WTC11 (cell line): ENCODE data around the gene MEN1. TPM values are rescaled to one million over a fixed set of nuclear protein-coding genes. Genes with fewer than 3 reads are reported as not detected.
A peak's percentile ranks its signal among the peaks of the same experiment; 100 is the strongest.

Experiments
- ATAC-seq: fragments of 200-7000 bp; cut with Tn5 transposase; 2 replicates; pipeline ENCODE4 v1.10.0; 2021; ENCODE audit warnings: mild to moderate bottlenecking, moderate library complexity
- CTCF ChIA-PET: fragments of 300-600 bp; sonication (Branson Sonifier 250); formaldehyde crosslinking; loops from one replicate; lab custom pipeline; 2021; ENCODE audit warnings: antibody characterized with exemption; lab: Charles Lee
- POLR2A ChIA-PET: fragments of 350-600 bp; sonication (Branson Sonifier 250); formaldehyde crosslinking; loops from one replicate; lab custom pipeline; 2021; ENCODE audit warnings: antibody characterized with exemption; lab: Charles Lee
- DNase-seq: peaks from one replicate; pipeline ENCODE4 v3.0.0; 2021; ENCODE audit warnings: low spot score
- H3K27ac Mint-ChIP-seq: 2 replicates; pipeline ENCODE4 v1.8.0; 2021; ENCODE audit warnings: mixed read lengths
- H3K27me3 Mint-ChIP-seq: 2 replicates; pipeline ENCODE4 v1.8.0; 2021; ENCODE audit warnings: low read depth, mild to moderate bottlenecking, moderate library complexity, mixed read lengths
- H3K36me3 Mint-ChIP-seq: 2 replicates; pipeline ENCODE4 v1.8.0; 2021; ENCODE audit warnings: mixed read lengths
- H3K4me1 Mint-ChIP-seq: 2 replicates; pipeline ENCODE4 v1.8.0; 2022; ENCODE audit warnings: mixed read lengths
- H3K4me3 Mint-ChIP-seq: 2 replicates; pipeline ENCODE4 v1.8.0; 2021; ENCODE audit warnings: mild to moderate bottlenecking, moderate library complexity, mixed read lengths
- H3K9me3 Mint-ChIP-seq: 2 replicates; pipeline ENCODE4 v1.8.0; 2021; ENCODE audit warnings: mixed read lengths
- ELF4 ChIP-seq: sonication (generic); formaldehyde crosslinking; IDR thresholded peaks from 2 replicates; pipeline ENCODE4 v1.8.1; 2022; ENCODE audit warnings: low read depth, mild to moderate bottlenecking, moderate library complexity, missing genetic modification reagents
- FOXK1 ChIP-seq: sonication (generic); formaldehyde crosslinking; IDR thresholded peaks from 2 replicates; pipeline ENCODE4 v1.8.0; 2022; ENCODE audit warnings: mild to moderate bottlenecking, moderate library complexity, missing genetic modification reagents
- JAZF1 ChIP-seq: fragments of 250-450 bp; sonication (Bioruptor Pico); IDR thresholded peaks from 2 replicates; pipeline ENCODE4 v1.9.0; 2021; ENCODE audit warnings: moderate library complexity, mild to moderate bottlenecking, inconsistent platforms
- NFYB ChIP-seq: sonication (generic); formaldehyde crosslinking; conservative IDR thresholded peaks from 2 replicates; pipeline ENCODE4 v1.8.0; 2022; ENCODE audit warnings: low read depth, missing genetic modification reagents
- NR2C2 ChIP-seq: sonication (generic); formaldehyde crosslinking; IDR thresholded peaks from 2 replicates; pipeline ENCODE4 v1.8.0; 2022; ENCODE audit warnings: mild to moderate bottlenecking, missing genetic modification reagents
- TEAD1 ChIP-seq: sonication (generic); formaldehyde crosslinking; IDR thresholded peaks from 2 replicates; pipeline ENCODE4 v1.8.0; 2022; ENCODE audit warnings: mild to moderate bottlenecking, missing genetic modification reagents
- ZNF263 ChIP-seq: sonication (generic); formaldehyde crosslinking; IDR thresholded peaks from 2 replicates; pipeline ENCODE4 v1.8.1; 2022; ENCODE audit warnings: low read depth, mild to moderate bottlenecking, moderate library complexity, missing genetic modification reagents
- ZNF396 ChIP-seq: fragments of 250-450 bp; sonication (Bioruptor Pico); IDR thresholded peaks from 2 replicates; pipeline ENCODE4 v1.8.0; 2021; ENCODE audit warnings: mild to moderate bottlenecking, moderate library complexity, borderline replicate concordance
- ZNF671 ChIP-seq: fragments of 250-450 bp; sonication (Bioruptor Pico); IDR thresholded peaks from 2 replicates; pipeline ENCODE4 v1.8.0; 2021; ENCODE audit warnings: mild to moderate bottlenecking
- total RNA-seq: library from RNA; stranded (reverse); gene quantifications from 3 replicates; pipeline ENCODE4 v1.2.3, GENCODE V29; 2021
- TF ChIP-seq, protein P1 (sequence below): sonication (generic); formaldehyde crosslinking; IDR thresholded peaks from 2 replicates; pipeline ENCODE4 v1.8.1; 2022; ENCODE audit warnings: mild to moderate bottlenecking, missing genetic modification reagents, moderate library complexity, borderline replicate concordance
- TF ChIP-seq, protein P2 (sequence below): sonication (generic); formaldehyde crosslinking; IDR thresholded peaks from 2 replicates; pipeline ENCODE4 v1.8.0; 2023; ENCODE audit warnings: missing genetic modification reagents
- TF ChIP-seq, protein P3 (sequence below): sonication (generic); formaldehyde crosslinking; IDR thresholded peaks from 2 replicates; pipeline ENCODE4 v1.8.0; 2022; ENCODE audit warnings: mild to moderate bottlenecking, missing genetic modification reagents
- TF ChIP-seq, protein P4 (sequence below): sonication (generic); formaldehyde crosslinking; IDR thresholded peaks from 2 replicates; pipeline ENCODE4 v1.8.0; 2022; ENCODE audit warnings: missing genetic modification reagents
- TF ChIP-seq, protein P5 (sequence below): sonication (generic); formaldehyde crosslinking; IDR thresholded peaks from 2 replicates; pipeline ENCODE4 v1.8.0; 2023; ENCODE audit warnings: mild to moderate bottlenecking, missing genetic modification reagents
- TF ChIP-seq, protein P6 (sequence below): fragments of 250-450 bp; sonication (Bioruptor Pico); IDR thresholded peaks from 2 replicates; pipeline ENCODE4 v2.1.2; 2022; ENCODE audit warnings: mild to moderate bottlenecking, moderate library complexity
- TF ChIP-seq, protein P7 (sequence below): fragments of 250-450 bp; sonication (Bioruptor Pico); IDR thresholded peaks from 2 replicates; pipeline ENCODE4 v1.9.0; 2021; ENCODE audit warnings: mild to moderate bottlenecking
- TF ChIP-seq, protein P8 (sequence below): fragments of 250-450 bp; sonication (Bioruptor Pico); IDR thresholded peaks from 2 replicates; pipeline ENCODE4 v1.9.0; 2021; ENCODE audit warnings: moderate library complexity, mild to moderate bottlenecking, inconsistent platforms, borderline replicate concordance
- TF ChIP-seq, protein P9 (sequence below): fragments of 250-450 bp; sonication (Bioruptor Pico); IDR thresholded peaks from 2 replicates; pipeline ENCODE4 v1.9.0; 2021; ENCODE audit warnings: mild to moderate bottlenecking

MEN1 gene
- total RNA-seq, 1 experiment from 2014 or later = 47.1 TPM

DNA sequence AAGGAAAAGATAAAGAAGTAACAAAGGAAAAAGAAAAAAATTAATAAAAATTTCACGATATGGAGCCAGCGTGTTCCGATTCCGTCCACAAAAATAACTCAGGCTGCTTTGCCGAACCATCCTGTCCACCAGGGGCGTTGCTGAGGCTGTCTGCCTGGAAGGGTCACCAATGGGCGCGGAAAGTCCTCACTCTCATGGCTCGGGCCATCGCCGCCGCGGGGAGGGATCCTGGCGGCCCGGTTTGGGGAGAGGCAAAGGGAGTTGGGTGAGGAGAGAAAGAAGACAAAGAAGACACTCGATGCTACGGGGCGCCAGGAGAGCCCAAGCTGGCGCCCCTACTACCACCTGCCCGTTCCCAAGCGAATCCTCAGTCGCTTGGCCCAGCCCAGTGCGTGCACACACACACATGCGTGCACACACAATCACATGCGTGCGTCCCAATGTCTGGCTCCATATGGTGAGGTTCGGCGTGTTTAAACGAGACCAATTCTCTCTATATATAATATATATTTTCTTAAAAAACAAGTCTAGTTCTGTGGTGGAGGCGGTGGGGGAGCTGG is 45.0 kb downstream of the MEN1 start (continued):
- TF ChIP-seq, protein P1, sequence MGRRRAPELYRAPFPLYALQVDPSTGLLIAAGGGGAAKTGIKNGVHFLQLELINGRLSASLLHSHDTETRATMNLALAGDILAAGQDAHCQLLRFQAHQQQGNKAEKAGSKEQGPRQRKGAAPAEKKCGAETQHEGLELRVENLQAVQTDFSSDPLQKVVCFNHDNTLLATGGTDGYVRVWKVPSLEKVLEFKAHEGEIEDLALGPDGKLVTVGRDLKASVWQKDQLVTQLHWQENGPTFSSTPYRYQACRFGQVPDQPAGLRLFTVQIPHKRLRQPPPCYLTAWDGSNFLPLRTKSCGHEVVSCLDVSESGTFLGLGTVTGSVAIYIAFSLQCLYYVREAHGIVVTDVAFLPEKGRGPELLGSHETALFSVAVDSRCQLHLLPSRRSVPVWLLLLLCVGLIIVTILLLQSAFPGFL (CRISPR knock-in tag) = no peak

DNA sequence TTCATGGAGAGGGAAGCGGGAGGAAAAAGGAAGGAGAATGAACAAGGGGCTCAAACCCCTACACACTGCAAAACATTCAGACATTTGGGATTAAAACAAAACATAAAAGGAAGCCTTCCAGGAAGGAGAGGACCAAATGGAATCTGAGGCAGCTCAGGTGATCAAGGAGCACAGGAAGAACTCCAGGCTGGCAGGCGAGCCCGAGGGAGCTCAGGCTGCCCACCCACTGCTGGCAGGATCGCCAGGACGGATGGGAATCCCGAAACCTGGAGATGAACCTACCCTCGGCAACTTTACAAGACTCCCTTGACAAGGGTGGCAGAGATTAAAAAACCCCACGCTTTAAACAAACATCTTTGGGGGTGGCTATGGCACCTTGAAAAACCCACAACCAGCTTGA is 45.6 kb downstream of the MEN1 start:
- no peak for ATAC-seq
- no peak for TF ChIP-seq ZNF263 (CRISPR knock-in tag)
- no peak for TF ChIP-seq TEAD1 (CRISPR knock-in tag)
- TF ChIP-seq, protein P2, sequence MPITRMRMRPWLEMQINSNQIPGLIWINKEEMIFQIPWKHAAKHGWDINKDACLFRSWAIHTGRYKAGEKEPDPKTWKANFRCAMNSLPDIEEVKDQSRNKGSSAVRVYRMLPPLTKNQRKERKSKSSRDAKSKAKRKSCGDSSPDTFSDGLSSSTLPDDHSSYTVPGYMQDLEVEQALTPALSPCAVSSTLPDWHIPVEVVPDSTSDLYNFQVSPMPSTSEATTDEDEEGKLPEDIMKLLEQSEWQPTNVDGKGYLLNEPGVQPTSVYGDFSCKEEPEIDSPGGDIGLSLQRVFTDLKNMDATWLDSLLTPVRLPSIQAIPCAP (CRISPR knock-in tag) = no peak
- TF ChIP-seq JAZF1 (CRISPR knock-in tag) = no peak
- TF ChIP-seq ELF4 = no peak
- TF ChIP-seq, protein P3, sequence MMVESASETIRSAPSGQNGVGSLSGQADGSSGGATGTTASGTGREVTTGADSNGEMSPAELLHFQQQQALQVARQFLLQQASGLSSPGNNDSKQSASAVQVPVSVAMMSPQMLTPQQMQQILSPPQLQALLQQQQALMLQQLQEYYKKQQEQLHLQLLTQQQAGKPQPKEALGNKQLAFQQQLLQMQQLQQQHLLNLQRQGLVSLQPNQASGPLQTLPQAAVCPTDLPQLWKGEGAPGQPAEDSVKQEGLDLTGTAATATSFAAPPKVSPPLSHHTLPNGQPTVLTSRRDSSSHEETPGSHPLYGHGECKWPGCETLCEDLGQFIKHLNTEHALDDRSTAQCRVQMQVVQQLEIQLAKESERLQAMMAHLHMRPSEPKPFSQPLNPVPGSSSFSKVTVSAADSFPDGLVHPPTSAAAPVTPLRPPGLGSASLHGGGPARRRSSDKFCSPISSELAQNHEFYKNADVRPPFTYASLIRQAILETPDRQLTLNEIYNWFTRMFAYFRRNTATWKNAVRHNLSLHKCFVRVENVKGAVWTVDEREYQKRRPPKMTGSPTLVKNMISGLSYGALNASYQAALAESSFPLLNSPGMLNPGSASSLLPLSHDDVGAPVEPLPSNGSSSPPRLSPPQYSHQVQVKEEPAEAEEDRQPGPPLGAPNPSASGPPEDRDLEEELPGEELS = no peak
- no peak for TF ChIP-seq ZNF671 (CRISPR knock-in tag)
- TF ChIP-seq, protein P4, sequence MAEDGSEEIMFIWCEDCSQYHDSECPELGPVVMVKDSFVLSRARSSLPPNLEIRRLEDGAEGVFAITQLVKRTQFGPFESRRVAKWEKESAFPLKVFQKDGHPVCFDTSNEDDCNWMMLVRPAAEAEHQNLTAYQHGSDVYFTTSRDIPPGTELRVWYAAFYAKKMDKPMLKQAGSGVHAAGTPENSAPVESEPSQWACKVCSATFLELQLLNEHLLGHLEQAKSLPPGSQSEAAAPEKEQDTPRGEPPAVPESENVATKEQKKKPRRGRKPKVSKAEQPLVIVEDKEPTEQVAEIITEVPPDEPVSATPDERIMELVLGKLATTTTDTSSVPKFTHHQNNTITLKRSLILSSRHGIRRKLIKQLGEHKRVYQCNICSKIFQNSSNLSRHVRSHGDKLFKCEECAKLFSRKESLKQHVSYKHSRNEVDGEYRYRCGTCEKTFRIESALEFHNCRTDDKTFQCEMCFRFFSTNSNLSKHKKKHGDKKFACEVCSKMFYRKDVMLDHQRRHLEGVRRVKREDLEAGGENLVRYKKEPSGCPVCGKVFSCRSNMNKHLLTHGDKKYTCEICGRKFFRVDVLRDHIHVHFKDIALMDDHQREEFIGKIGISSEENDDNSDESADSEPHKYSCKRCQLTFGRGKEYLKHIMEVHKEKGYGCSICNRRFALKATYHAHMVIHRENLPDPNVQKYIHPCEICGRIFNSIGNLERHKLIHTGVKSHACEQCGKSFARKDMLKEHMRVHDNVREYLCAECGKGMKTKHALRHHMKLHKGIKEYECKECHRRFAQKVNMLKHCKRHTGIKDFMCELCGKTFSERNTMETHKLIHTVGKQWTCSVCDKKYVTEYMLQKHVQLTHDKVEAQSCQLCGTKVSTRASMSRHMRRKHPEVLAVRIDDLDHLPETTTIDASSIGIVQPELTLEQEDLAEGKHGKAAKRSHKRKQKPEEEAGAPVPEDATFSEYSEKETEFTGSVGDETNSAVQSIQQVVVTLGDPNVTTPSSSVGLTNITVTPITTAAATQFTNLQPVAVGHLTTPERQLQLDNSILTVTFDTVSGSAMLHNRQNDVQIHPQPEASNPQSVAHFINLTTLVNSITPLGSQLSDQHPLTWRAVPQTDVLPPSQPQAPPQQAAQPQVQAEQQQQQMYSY (CRISPR knock-in tag) = no peak
- no peak for TF ChIP-seq NR2C2 (CRISPR knock-in tag)
- TF ChIP-seq, protein P5, sequence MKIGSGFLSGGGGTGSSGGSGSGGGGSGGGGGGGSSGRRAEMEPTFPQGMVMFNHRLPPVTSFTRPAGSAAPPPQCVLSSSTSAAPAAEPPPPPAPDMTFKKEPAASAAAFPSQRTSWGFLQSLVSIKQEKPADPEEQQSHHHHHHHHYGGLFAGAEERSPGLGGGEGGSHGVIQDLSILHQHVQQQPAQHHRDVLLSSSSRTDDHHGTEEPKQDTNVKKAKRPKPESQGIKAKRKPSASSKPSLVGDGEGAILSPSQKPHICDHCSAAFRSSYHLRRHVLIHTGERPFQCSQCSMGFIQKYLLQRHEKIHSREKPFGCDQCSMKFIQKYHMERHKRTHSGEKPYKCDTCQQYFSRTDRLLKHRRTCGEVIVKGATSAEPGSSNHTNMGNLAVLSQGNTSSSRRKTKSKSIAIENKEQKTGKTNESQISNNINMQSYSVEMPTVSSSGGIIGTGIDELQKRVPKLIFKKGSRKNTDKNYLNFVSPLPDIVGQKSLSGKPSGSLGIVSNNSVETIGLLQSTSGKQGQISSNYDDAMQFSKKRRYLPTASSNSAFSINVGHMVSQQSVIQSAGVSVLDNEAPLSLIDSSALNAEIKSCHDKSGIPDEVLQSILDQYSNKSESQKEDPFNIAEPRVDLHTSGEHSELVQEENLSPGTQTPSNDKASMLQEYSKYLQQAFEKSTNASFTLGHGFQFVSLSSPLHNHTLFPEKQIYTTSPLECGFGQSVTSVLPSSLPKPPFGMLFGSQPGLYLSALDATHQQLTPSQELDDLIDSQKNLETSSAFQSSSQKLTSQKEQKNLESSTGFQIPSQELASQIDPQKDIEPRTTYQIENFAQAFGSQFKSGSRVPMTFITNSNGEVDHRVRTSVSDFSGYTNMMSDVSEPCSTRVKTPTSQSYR = no peak
- TF ChIP-seq, protein P6, sequence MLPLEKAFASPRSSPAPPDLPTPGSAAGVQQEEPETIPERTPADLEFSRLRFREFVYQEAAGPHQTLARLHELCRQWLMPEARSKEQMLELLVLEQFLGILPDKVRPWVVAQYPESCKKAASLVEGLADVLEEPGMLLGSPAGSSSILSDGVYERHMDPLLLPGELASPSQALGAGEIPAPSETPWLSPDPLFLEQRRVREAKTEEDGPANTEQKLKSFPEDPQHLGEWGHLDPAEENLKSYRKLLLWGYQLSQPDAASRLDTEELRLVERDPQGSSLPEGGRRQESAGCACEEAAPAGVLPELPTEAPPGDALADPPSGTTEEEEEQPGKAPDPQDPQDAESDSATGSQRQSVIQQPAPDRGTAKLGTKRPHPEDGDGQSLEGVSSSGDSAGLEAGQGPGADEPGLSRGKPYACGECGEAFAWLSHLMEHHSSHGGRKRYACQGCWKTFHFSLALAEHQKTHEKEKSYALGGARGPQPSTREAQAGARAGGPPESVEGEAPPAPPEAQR = no peak
- TF ChIP-seq, protein P7, sequence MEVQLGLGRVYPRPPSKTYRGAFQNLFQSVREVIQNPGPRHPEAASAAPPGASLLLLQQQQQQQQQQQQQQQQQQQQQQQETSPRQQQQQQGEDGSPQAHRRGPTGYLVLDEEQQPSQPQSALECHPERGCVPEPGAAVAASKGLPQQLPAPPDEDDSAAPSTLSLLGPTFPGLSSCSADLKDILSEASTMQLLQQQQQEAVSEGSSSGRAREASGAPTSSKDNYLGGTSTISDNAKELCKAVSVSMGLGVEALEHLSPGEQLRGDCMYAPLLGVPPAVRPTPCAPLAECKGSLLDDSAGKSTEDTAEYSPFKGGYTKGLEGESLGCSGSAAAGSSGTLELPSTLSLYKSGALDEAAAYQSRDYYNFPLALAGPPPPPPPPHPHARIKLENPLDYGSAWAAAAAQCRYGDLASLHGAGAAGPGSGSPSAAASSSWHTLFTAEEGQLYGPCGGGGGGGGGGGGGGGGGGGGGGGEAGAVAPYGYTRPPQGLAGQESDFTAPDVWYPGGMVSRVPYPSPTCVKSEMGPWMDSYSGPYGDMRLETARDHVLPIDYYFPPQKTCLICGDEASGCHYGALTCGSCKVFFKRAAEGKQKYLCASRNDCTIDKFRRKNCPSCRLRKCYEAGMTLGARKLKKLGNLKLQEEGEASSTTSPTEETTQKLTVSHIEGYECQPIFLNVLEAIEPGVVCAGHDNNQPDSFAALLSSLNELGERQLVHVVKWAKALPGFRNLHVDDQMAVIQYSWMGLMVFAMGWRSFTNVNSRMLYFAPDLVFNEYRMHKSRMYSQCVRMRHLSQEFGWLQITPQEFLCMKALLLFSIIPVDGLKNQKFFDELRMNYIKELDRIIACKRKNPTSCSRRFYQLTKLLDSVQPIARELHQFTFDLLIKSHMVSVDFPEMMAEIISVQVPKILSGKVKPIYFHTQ (CRISPR knock-in tag) = no peak
- TF ChIP-seq FOXK1 (CRISPR knock-in tag) = no peak
- no peak for TF ChIP-seq NFYB (CRISPR knock-in tag)
- TF ChIP-seq, protein P8, sequence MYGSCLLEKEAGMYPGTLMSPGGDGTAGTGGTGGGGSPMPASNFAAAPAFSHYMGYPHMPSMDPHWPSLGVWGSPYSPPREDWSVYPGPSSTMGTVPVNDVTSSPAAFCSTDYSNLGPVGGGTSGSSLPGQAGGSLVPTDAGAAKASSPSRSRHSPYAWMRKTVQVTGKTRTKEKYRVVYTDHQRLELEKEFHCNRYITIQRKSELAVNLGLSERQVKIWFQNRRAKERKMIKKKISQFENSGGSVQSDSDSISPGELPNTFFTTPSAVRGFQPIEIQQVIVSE (CRISPR knock-in tag) = no peak
- TF ChIP-seq ZNF396 (CRISPR knock-in tag) = no peak
- TF ChIP-seq, protein P9, sequence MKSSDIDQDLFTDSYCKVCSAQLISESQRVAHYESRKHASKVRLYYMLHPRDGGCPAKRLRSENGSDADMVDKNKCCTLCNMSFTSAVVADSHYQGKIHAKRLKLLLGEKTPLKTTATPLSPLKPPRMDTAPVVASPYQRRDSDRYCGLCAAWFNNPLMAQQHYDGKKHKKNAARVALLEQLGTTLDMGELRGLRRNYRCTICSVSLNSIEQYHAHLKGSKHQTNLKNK (CRISPR knock-in tag) = no peak

More for the DNA sequence above, 45.6 kb downstream of the MEN1 start:
- H3K9me3 Mint-ChIP-seq = no peaks in the 10 kb centered on the region
- H3K4me1 Mint-ChIP-seq = peaks cover 79% of the 10 kb centered on the region
- ChIA-PET CTCF (interaction anchor here (0.8 to 7.5 kb wide), 6 partner anchors 9 to 76 kb away, joined by 3 to 150 read pairs (median 5); partner anchors contain the start of genes RASGRP2 and SF1), POLR2A (no interaction called here)
- peak overlapping the region; percentile 98 for H3K27ac Mint-ChIP-seq
- peak overlapping the region; percentile 43 for H3K4me3 Mint-ChIP-seq
- peaks cover 49% of the 10 kb centered on the region for H3K36me3 Mint-ChIP-seq
- H3K27me3 Mint-ChIP-seq = no peaks in the 10 kb centered on the region
- no peak for DNase-seq
